Neural crest cell (in vitro differentiated cells): ENCODE measurements around the gene RNF130. TPM values are rescaled to one million over a fixed set of nuclear protein-coding genes. Genes with fewer than 3 reads are reported as not detected.
A peak's percentile ranks its signal among the peaks of the same experiment; 100 is the strongest.

Experiments
- DNase-seq: peaks from one replicate; pipeline ENCODE4 v3.0.0; 2021; ENCODE audit warnings: low read depth, mixed read lengths, low spot score
- H3K27ac Mint-ChIP-seq: one replicate; pipeline ENCODE4 v1.8.0; 2021; ENCODE audit warnings: mild to moderate bottlenecking, mixed read lengths; ENCODE audit not compliant: unreplicated experiment
- H3K27me3 Mint-ChIP-seq: 2 replicates; pipeline ENCODE4 v1.8.0; 2021; ENCODE audit warnings: low read depth, mild to moderate bottlenecking, mixed read lengths
- H3K36me3 Mint-ChIP-seq: 2 replicates; pipeline ENCODE4 v1.8.0; 2021; ENCODE audit warnings: low read depth, mild to moderate bottlenecking, mixed read lengths
- H3K4me1 Mint-ChIP-seq: 2 replicates; pipeline ENCODE4 v1.8.0; 2021; ENCODE audit warnings: mixed read lengths
- H3K4me3 Mint-ChIP-seq: one replicate; pipeline ENCODE4 v1.8.0; 2021; ENCODE audit warnings: mild to moderate bottlenecking, mixed read lengths
- H3K9me3 Mint-ChIP-seq: 2 replicates; pipeline ENCODE4 v1.8.0; 2021; ENCODE audit warnings: mixed read lengths
- total RNA-seq: library from RNA; stranded (reverse); gene quantifications from 2 replicates; pipeline ENCODE4 v1.2.1, GENCODE V29; 2021
- TF ChIP-seq, protein P1 (sequence below): fragments of 200-600 bp; sonication (generic); conservative IDR thresholded peaks from 2 replicates; pipeline ENCODE4 v1.5.0; 2021; ENCODE audit warnings: antibody characterized with exemption, mild to moderate bottlenecking

The RNF130 gene
- total RNA-seq, 1 donor from 2014 or later = 113 TPM

DNA sequence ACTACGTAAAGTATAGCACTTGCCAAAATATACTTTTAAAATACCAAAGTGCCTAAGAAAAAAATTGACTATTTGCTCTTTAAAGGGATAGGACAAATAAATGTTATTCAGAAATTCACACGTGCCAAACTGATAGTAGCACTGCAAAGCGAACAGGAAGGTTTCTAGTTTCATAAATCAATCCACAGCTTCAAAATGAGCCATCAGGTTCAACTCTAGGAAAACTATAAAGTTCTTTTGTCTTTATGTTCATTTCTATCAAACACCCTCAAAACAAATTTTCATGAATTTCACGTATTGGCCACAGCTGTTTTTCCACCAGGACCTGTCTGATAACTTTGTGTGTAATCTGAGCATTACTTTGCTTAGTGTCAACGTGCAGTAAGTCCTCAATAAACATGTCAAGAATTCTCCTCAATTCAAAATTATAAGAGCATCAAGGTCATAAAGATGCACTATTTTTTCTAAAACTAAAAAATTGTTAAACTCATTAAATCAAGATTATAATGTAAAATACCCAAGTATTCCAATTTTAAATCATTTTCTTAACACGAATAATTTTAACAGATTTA, 3.0 kb downstream of the RNF130 start:
- peaks cover 12% of the 10 kb centered on the region for H3K36me3 Mint-ChIP-seq
- peak overlapping the region; percentile 84 for H3K4me3 Mint-ChIP-seq
- peaks cover 2% of the 10 kb centered on the region for H3K27me3 Mint-ChIP-seq
- H3K27ac Mint-ChIP-seq = peak overlapping the region; percentile 51
- DNase-seq = no peak
- TF ChIP-seq, protein P1, sequence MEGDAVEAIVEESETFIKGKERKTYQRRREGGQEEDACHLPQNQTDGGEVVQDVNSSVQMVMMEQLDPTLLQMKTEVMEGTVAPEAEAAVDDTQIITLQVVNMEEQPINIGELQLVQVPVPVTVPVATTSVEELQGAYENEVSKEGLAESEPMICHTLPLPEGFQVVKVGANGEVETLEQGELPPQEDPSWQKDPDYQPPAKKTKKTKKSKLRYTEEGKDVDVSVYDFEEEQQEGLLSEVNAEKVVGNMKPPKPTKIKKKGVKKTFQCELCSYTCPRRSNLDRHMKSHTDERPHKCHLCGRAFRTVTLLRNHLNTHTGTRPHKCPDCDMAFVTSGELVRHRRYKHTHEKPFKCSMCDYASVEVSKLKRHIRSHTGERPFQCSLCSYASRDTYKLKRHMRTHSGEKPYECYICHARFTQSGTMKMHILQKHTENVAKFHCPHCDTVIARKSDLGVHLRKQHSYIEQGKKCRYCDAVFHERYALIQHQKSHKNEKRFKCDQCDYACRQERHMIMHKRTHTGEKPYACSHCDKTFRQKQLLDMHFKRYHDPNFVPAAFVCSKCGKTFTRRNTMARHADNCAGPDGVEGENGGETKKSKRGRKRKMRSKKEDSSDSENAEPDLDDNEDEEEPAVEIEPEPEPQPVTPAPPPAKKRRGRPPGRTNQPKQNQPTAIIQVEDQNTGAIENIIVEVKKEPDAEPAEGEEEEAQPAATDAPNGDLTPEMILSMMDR = no peak
- peaks cover 5% of the 10 kb centered on the region for H3K9me3 Mint-ChIP-seq
- peaks cover 41% of the 10 kb centered on the region for H3K4me1 Mint-ChIP-seq

DNA sequence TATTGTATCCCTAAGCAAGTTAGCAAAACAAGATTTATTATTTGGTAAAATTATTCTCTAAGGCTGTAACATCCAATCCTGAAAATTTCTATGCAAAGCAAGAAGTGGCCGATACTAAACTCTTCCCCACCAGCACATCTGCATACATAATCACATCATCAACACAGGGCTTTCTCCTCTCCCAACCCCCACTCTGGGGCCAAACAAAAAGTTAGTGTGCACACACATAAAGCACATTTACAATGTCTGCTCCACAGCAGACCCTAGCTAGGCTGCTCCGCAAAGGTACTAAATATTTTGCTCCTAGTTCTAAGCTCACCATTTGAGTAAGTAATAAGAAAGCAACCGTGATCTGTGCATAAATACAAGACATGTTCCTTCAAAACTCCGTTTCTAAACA, 3.6 kb downstream of the RNF130 start:
- DNase-seq = no peak
- Mint-ChIP-seq H3K27ac (peak overlapping the region; percentile 51), H3K9me3 (peaks cover 3% of the 10 kb centered on the region), H3K4me3 (peak overlapping the region; percentile 84), H3K4me1 (peaks cover 45% of the 10 kb centered on the region), H3K36me3 (peaks cover 16% of the 10 kb centered on the region), H3K27me3 (peaks cover 2% of the 10 kb centered on the region)
- TF ChIP-seq, protein P1 = no peak

DNA sequence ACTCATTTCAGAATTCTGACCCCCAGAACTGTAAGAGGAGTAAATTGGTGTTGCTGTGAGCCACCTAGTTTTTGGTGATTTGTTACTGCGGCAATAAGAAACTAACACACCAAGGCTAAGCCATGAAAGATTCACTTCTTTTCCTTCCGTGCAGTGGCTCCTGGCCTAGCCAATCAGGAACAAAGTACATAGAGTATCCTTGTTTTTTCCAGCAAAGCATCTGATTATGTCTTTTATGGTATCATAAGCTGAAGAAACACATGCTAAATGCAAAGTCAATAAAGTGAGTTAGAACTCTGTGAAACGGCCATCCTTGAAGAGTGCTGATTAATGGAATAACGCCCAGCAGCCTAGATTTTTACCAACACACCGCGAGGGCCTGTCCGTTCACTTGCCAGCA, 11.4 kb downstream of the RNF130 start:
- peaks cover 24% of the 10 kb centered on the region for H3K36me3 Mint-ChIP-seq
- H3K27ac Mint-ChIP-seq = no peak overlapping the region
- TF ChIP-seq, protein P1 = no peak
- peaks cover 3% of the 10 kb centered on the region for H3K9me3 Mint-ChIP-seq
- no peak for DNase-seq
- no peaks in the 10 kb centered on the region for H3K27me3 Mint-ChIP-seq
- no peak overlapping the region for H3K4me3 Mint-ChIP-seq
- H3K4me1 Mint-ChIP-seq = peaks cover 68% of the 10 kb centered on the region

DNA sequence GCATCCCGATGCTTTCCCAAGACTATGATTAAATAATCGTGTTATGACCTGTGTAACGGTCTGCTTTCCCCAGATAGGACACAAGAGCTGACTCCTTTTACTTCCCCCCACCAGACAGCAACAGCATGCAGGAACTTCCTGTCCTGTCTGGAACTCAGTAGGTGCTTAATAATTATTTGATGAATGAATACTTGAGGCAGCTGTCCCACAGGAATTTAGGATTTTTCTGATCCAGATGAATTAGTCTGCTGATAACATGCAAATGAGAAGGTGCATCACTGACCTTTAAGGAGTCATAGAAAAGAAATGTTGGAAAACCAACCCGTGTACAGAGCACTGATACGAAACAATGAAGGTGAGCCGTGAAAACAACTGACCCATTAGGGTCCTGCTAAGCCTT, 12.2 kb downstream of the RNF130 start:
- Mint-ChIP-seq H3K27ac (no peak overlapping the region), H3K9me3 (no peaks in the 10 kb centered on the region)

DNA sequence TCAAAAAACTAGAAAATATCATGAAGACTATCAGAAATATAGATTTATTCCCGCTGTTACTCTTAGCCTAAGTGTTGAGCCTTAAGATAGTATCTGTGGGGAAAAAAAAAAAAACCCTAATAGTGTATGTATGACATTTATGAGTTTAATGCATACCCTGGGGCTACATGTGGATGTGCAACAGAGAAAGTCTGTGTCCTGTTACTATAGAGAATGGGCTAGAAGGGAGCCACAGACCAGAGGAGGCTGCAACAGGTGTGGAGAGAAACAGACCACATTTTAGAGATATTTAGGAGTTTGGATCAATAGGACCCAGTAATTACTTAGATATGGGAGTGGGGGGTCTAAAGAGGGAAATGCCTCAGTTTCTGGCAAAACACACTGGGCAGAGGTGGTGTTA, 15.4 kb downstream of the RNF130 start:
- Mint-ChIP-seq H3K36me3 (peaks cover 8% of the 10 kb centered on the region), H3K4me1 (peaks cover 75% of the 10 kb centered on the region), H3K27me3 (no peaks in the 10 kb centered on the region), H3K9me3 (no peaks in the 10 kb centered on the region), H3K27ac (no peak overlapping the region), H3K4me3 (no peak overlapping the region)
- TF ChIP-seq, protein P1 = no peak
- DNase-seq = no peak

More for the DNA sequence above, 12.2 kb downstream of the RNF130 start:
- TF ChIP-seq, protein P1 = no peak
- no peak for DNase-seq
- H3K27me3 Mint-ChIP-seq = no peaks in the 10 kb centered on the region
- no peak overlapping the region for H3K4me3 Mint-ChIP-seq
- H3K4me1 Mint-ChIP-seq = peaks cover 70% of the 10 kb centered on the region
- H3K36me3 Mint-ChIP-seq = peaks cover 20% of the 10 kb centered on the region
